GM12878 (cell line): ENCODE data around the gene ANGEL1. TPM values are rescaled to one million over a fixed set of nuclear protein-coding genes. Genes with fewer than 3 reads are reported as not detected.

Experiments used
- BACH1 ChIP-seq: fragments of 450-650 bp; IDR thresholded peaks from 2 replicates; pipeline ENCODE4 v1.6.1; 2017; ENCODE audit warnings: mild to moderate bottlenecking, borderline replicate concordance
- EP300 ChIP-seq, 2 experiments: fragments of 150-350 bp in 1 of 2; IDR thresholded peaks; 2 replicates each; pipeline ENCODE4 v1.6.1; 2011 to 2012; ENCODE audit warnings: low read depth in 2 of 2, low read length in 2 of 2, borderline replicate concordance in 1 of 2, improper control_type of control experiment in 1 of 2, inconsistent platforms in 1 of 2; ENCODE audit not compliant: control insufficient read depth in 1 of 2
- IKZF1 ChIP-seq: fragments of 450-650 bp; conservative IDR thresholded peaks from 2 replicates; pipeline ENCODE4 v1.6.1; 2017; ENCODE audit warnings: antibody characterized with exemption, mild to moderate bottlenecking
- LARP7 ChIP-seq: fragments of 450-650 bp; IDR thresholded peaks from 2 replicates; pipeline ENCODE4 v1.6.1; 2017; ENCODE audit warnings: mild to moderate bottlenecking
- NR2C2 ChIP-seq: IDR thresholded peaks from 2 replicates; pipeline ENCODE4 v1.6.1; 2011; ENCODE audit warnings: borderline replicate concordance, low read depth; ENCODE audit not compliant: control insufficient read depth, insufficient read length
- PML ChIP-seq: IDR thresholded peaks from 2 replicates; pipeline ENCODE4 v1.6.1; 2012; ENCODE audit warnings: low read length, inconsistent platforms
- POLR2AphosphoS5 ChIP-seq: IDR thresholded peaks from 2 replicates; pipeline ENCODE4 v1.6.1; 2011; ENCODE audit warnings: mild to moderate bottlenecking, low read length, inconsistent platforms
- RUNX3 ChIP-seq: IDR thresholded peaks from 2 replicates; pipeline ENCODE4 v1.6.1; 2012; ENCODE audit warnings: low read length, inconsistent platforms
- SIX5 ChIP-seq: IDR thresholded peaks from 2 replicates; pipeline ENCODE4 v1.6.1; 2011; ENCODE audit warnings: mild to moderate bottlenecking, low read depth, low read length, moderate library complexity; ENCODE audit not compliant: severe bottlenecking
- YY1 ChIP-seq: IDR thresholded peaks from 2 replicates; pipeline ENCODE4 v1.6.1; 2011; ENCODE audit warnings: low read depth, mild to moderate bottlenecking, low read length
- ZNF217 ChIP-seq: fragments of 450-650 bp; IDR thresholded peaks from 2 replicates; pipeline ENCODE4 v1.6.1; 2017; ENCODE audit warnings: antibody characterized with exemption, mild to moderate bottlenecking
- ZNF384 ChIP-seq: IDR thresholded peaks from 2 replicates; pipeline ENCODE4 v1.6.1; 2012; ENCODE audit warnings: low read depth, mild to moderate bottlenecking, low read length, improper control_type of control experiment, borderline replicate concordance
- ZZZ3 ChIP-seq: IDR thresholded peaks from 2 replicates; pipeline ENCODE4 v1.6.1; 2011; ENCODE audit warnings: low read depth; ENCODE audit not compliant: control insufficient read depth, insufficient read length
- polyA plus RNA-seq, 11 experiments: library from polyadenylated mRNA; depleted of rRNA in 4 of 11; unstranded in 6 of 11; stranded (reverse) in 5 of 11; fragments of >200 nt; fragmentation: Nextera tagmentation in 4 of 11; fragmentation: Illumina TruSeq in 1 of 11; extraction: Ambion mirVana in 4 of 11; extraction: Trizol in 1 of 11; gene quantifications; 1 replicate in 1 of 11; 2 replicates in 10 of 11; pipeline versions ENCODE4 v1.2.1 to v1.2.3, GENCODE V29; 2011 to 2016; ENCODE audit warnings: inconsistent platforms in 2 of 11, missing spikeins in 2 of 11, low read depth in 1 of 11
- total RNA-seq, 4 experiments: library from RNA; depleted of rRNA in 3 of 4; stranded (reverse); fragments of >200 nt in 3 of 4; fragmentation: Illumina TruSeq in 1 of 4; extraction: Trizol in 1 of 4; gene quantifications; 2 replicates each; pipeline versions ENCODE4 v1.2.1 to v1.2.3, GENCODE V29; 2013 to 2021
- TF ChIP-seq, protein P1 (sequence below): fragments of 150-350 bp; IDR thresholded peaks from 2 replicates; pipeline ENCODE4 v1.6.1; 2016; ENCODE audit warnings: low read depth, low read length
- TF ChIP-seq, protein P2 (sequence below): fragments of 450-650 bp; IDR thresholded peaks from 2 replicates; pipeline ENCODE4 v1.6.1; 2017; ENCODE audit warnings: mild to moderate bottlenecking, moderate library complexity
- TF ChIP-seq, protein P3 (sequence below): IDR thresholded peaks from 2 replicates; pipeline ENCODE4 v1.6.1; 2011; ENCODE audit warnings: borderline replicate concordance, low read depth, mild to moderate bottlenecking, moderate library complexity, mixed read lengths, low read length; ENCODE audit not compliant: insufficient read depth; ENCODE audit errors: extremely low read length

ANGEL1 gene
- total and polyA plus RNA-seq, 10 of the 15 experiments (the other 5 are each of a cell fraction or from before 2014, with no cell fraction given): 1.7 to 29.7 (median 12.3) TPM

DNA sequence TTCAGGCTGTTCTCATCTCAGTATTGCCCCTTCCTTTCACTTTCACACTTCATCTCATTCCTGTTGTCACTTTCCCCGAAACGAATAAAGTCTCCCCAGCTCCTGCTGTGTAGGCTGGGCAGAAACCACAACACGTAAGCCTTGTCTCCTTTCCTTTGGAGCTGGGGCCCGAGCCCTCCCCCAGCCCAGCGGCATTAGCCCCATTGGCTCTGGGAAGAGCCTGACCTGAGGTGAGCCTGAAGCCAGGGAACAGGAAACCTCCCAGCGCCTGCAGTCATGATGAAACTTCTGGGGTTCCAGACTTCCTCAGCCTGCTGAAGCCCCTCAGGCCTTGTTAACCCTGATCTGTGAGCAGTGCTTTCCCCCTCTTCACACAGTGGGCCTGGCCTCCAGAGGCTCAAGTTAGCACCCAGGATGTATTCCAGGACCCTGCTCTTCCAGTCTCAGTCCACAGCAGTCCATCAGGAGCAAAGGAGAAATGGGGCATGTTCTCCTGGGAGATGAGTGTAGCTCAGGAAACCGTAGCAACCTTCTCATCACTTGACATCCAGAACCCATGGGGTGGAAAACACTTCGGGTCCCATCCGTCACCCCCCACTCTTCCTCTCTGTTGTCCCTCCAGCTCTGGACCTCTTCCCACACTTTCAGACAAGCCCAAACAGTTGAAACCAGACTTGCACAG, 29.7 kb downstream of the ANGEL1 start (continued):
- TF ChIP-seq IKZF1 (0 out of 2 replicates have a peak, but pooled peaks have one; percentile 16), ZNF384 (no peak), ZZZ3 (no peak), LARP7 (no peak), SIX5 (no peak), PML (no peak), BACH1 (no peak), ZNF217 (no peak), POLR2AphosphoS5 (no peak), RUNX3 (peak; percentile 45; the same call in 1 of the 2 replicates), EP300 (IDR thresholded peaks at IDR 0.05; ENCODE audit: borderline replicate concordance in 1 of 2, control insufficient read depth in 1 of 2, low read depth in 2 of 2, low read length in 2 of 2) (no peak), NR2C2 (no peak), YY1 (no peak)
- TF ChIP-seq, protein P1, sequence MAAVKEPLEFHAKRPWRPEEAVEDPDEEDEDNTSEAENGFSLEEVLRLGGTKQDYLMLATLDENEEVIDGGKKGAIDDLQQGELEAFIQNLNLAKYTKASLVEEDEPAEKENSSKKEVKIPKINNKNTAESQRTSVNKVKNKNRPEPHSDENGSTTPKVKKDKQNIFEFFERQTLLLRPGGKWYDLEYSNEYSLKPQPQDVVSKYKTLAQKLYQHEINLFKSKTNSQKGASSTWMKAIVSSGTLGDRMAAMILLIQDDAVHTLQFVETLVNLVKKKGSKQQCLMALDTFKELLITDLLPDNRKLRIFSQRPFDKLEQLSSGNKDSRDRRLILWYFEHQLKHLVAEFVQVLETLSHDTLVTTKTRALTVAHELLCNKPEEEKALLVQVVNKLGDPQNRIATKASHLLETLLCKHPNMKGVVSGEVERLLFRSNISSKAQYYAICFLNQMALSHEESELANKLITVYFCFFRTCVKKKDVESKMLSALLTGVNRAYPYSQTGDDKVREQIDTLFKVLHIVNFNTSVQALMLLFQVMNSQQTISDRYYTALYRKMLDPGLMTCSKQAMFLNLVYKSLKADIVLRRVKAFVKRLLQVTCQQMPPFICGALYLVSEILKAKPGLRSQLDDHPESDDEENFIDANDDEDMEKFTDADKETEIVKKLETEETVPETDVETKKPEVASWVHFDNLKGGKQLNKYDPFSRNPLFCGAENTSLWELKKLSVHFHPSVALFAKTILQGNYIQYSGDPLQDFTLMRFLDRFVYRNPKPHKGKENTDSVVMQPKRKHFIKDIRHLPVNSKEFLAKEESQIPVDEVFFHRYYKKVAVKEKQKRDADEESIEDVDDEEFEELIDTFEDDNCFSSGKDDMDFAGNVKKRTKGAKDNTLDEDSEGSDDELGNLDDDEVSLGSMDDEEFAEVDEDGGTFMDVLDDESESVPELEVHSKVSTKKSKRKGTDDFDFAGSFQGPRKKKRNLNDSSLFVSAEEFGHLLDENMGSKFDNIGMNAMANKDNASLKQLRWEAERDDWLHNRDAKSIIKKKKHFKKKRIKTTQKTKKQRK: no peak
- TF ChIP-seq, protein P2, sequence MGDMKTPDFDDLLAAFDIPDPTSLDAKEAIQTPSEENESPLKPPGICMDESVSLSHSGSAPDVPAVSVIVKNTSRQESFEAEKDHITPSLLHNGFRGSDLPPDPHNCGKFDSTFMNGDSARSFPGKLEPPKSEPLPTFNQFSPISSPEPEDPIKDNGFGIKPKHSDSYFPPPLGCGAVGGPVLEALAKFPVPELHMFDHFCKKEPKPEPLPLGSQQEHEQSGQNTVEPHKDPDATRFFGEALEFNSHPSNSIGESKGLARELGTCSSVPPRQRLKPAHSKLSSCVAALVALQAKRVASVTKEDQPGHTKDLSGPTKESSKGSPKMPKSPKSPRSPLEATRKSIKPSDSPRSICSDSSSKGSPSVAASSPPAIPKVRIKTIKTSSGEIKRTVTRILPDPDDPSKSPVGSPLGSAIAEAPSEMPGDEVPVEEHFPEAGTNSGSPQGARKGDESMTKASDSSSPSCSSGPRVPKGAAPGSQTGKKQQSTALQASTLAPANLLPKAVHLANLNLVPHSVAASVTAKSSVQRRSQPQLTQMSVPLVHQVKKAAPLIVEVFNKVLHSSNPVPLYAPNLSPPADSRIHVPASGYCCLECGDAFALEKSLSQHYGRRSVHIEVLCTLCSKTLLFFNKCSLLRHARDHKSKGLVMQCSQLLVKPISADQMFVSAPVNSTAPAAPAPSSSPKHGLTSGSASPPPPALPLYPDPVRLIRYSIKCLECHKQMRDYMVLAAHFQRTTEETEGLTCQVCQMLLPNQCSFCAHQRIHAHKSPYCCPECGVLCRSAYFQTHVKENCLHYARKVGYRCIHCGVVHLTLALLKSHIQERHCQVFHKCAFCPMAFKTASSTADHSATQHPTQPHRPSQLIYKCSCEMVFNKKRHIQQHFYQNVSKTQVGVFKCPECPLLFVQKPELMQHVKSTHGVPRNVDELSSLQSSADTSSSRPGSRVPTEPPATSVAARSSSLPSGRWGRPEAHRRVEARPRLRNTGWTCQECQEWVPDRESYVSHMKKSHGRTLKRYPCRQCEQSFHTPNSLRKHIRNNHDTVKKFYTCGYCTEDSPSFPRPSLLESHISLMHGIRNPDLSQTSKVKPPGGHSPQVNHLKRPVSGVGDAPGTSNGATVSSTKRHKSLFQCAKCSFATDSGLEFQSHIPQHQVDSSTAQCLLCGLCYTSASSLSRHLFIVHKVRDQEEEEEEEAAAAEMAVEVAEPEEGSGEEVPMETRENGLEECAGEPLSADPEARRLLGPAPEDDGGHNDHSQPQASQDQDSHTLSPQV: no peak
- TF ChIP-seq, protein P3, sequence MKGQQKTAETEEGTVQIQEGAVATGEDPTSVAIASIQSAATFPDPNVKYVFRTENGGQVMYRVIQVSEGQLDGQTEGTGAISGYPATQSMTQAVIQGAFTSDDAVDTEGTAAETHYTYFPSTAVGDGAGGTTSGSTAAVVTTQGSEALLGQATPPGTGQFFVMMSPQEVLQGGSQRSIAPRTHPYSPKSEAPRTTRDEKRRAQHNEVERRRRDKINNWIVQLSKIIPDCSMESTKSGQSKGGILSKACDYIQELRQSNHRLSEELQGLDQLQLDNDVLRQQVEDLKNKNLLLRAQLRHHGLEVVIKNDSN: no peak
